Limb (tissue), 2 donors: ENCODE data around the gene CCDC33.

Experiments used
- DNase-seq, 2 donors: peaks; one replicate each; pipeline ENCODE4 v3.0.0-alpha.2; 2016; ENCODE audit errors: extremely low spot score in 2 of 2

CCDC33 gene

DNA sequence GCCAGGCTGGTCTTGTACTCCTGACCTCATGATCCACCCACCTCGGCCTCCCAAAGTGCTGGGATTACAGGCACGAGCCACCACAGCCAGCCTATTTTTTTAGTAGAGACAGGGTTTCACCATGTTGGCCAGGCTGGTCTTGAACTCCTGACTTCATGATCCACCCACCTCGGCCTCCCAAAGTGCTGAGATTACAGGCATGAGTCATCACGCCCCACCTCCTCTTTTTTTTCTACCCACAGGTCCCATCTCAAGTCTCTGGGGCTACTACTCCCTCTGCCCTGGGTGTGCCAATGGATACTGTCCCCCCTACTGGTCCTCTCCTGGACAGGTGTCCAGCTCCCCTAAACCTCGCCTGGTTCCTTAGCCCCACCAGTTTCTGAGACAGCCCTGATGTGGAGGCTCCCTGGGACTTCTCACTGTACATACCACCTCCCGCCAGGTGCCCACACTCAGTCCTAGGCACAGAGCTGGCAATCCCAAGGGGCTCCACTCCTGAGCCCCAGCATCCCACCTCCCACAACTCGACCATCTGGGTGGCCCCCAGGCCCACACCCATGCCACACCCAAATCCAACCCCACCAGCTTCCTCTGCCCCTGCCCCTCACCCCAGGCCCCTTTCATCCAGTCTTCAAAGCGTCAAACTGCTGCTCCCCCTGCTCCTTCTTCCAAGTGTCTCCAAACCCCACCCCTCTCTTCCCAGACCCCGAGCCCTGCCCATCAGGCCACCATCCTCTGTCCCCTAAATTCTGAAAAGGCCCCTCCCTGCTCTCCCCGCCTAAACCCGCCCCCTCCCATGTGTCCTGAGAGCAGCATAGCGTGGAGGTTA lies 144.4 kb downstream of the CCDC33 start:
- no peak for DNase-seq

DNA sequence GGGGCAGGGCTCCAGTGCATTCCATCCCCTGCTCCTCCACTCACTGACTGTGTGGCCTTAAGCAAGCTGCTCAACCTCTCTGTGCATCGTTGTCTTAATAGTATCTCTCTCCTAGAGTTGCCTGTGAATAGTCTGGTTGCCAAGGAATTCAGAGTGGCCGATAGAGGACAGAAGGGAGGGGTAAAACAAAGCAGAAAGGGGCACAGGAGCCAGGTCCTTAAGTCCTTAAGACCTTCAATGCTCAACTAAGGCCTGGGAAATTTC lies 145.0 kb downstream of the CCDC33 start:
- DNase-seq: no peak

DNA sequence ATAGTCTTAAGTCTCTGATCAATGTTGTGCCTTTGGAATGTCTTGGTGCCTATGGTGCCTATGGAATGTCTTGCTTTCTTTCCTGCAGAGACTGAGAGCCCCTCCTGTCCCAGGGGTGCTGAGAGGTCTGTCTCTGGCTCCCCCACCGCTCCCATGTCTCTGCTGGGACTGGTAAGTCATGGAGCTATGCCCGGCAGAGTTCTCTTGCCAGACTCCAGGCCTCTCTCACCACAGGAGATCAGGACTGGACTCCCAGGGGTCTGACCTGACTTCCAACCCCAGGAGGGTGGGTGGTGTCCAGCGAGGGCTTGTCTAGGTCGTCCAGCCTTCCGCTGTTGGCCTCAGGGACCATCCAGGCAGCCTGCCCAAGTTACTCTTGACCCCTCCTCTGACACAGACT lies 145.4 kb downstream of the CCDC33 start:
- DNase-seq: no peak

DNA sequence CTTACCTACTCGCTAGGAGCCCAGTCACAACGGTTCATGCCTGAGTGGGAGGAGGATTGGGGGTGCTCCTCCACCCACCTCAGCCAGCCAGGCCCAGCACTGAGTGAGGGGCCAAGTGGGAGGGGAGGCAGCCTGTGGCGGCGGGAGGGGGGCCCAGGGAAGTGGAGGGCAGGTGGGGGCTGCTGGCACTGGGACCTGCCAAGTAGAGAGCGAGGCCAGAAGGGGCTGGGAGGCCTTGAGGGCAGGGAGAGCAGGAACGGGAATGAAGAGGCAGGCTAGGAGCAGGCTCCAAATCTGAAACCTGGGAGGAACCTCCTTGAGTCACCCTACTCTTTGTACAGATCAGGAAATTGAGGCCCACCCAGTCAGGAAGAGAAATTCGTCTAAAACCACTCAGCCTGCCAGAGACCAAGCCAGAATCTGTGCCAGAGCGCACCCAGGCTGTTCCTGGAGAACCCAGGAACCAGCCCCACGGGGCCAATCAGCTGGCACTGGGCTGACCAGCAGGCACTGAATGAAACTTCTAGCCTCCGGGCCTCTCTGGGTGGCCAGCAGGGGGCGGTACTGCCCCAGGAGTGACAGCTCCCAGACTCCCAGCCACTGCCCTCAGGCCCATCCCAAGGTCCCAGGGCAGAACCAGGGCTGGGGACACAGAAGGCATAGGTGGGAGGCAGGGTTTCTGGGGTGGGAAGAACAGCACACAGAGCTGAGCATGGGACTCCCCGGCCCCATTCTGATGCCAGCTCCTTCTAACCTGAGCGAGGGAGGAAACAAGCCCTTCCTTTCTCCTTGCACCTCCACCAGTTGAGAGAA lies 146.1 kb downstream of the CCDC33 start:
- DNase-seq: peak; percentile 52 to 87

DNA sequence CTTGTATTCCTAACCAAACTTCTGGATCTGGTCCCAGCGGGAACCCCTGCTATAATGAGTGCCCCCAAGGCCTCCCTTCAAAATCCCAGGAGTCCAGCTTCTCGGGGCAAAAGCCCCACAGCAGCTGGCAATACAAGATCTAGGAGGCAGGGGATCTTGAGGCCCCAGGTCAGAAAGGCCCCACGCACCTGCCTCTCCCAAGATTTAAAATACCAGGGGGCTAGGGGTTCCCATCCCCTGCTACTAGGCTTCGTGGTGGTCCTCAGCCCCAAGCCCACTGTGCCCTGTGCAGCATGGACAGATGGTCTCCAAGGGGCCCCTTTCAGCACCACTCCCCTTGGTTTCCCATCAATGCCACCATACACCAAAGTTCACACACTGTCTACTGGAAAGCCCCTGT lies 147.2 kb downstream of the CCDC33 start:
- no peak for DNase-seq

DNA sequence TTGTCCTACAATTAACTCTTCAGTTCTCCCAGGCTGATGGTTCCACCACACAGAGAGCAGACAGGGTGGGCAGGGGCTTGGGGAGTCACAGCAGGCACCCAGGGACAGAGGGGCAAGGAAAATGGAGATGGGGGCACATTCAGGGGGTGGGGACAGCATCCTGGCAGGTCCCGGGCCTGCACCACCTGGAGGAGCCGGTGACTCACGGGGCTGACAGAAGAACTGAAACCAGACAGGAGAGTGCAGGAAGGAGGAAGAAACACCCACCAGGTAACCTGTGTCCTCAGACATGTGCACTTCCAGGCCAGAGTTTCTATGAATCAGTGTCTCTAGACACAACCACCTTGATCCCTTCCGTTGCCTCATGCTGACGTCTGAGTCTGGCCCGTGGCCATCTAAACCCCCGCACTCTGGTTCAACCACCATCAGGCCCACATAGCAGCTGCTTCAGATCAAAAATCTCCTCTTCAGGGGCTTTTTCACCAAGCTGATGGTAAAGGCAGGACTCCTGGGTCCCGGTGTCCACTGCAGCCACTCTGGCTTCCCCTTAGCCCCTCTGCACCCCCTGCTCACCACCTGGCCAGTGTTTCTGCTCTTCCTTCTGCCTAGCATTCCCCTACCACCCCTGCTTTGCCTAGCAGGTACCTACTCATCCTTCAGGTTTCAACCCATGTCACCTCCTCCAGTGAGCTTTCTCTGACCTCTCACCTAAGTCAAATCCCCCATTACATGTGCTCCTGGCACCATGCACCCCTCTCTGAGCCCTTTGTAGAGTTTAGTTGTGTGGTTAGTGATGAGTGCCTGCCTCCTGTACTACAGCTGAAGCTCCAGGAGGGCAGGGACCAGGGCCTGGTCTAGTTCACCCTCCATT lies 147.8 kb downstream of the CCDC33 start:
- DNase-seq: no peak

DNA sequence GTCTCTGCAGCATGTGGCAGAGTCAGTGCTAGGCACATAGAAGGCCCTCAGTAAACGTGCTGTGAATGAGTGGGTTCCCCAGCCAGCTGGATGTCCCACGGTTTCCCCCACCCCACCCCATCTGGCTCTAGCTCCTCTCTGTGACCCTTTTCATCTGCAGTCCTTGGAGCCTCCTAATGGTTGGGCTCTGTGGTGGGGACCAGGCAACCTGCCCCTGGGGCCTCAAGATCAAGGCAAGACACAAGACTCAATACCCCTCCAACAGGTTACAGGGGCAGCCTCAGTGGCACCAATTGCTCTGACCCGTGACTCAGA lies 148.4 kb downstream of the CCDC33 start:
- no peak for DNase-seq

DNA sequence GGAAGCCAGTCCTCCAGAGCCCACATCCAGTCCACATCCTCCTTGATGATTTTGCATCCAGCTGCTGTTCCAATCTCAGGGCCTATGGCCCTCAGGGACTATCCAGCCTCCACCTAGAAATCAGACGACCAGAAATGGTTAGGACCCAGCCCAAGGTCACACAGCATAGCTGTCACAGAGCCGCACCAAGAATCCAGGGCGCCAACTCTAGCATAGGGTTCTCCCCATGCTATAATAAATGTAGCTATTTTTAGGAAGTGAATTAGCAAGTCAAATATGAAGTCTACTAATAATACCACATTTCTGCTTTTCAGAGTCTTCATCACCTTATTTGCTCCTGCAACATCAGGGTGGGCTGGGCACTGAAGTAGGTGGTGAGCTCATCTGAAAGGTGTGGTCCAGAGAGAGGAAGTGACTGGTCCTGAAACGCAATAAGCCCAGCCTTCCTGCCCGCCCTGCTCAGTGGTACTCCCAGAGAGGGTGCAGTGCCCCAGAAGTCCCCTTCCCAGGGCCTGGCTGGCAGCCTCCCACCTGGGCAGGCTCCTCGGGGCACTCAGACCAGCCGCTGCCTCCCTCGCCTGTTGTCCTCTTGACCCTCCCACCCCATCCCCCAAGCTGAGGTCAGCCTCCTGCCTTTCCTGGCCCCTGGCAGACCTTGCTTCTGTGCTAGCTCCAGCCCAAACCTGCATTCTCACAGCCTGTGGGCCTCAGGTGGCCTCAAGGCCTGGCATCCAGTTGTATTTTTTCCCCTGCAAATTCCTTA lies 148.9 kb downstream of the CCDC33 start:
- no peak for DNase-seq

DNA sequence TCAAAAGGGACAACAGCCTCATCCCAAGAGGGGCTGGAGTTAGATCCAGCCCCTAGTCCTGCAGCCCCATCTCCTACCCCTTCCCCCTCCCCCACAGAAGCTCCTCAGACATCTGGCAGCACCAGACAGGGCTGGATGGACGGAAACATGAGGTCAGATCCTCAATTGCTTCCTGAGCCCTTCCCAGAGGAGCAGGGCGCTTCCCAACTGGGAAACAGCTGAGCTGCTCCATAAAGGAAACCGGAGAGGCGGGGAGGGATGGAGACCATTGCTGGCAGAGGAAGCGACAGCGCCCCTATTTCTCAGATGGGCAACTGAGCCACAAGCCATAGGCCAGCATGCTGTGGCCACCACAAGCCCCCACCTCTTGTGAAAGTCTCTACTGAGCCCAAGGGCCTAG lies 149.6 kb downstream of the CCDC33 start:
- DNase-seq: no peak
